Measurements from ENCODE around the gene PDGFC. TPM values are rescaled to one million over a fixed set of nuclear protein-coding genes. Genes with fewer than 3 reads are reported as not detected.

PDGFC gene
- total and polyA plus RNA-seq, 8 donors: 4.9 to 39.8 (median 10.8) TPM

DNA sequence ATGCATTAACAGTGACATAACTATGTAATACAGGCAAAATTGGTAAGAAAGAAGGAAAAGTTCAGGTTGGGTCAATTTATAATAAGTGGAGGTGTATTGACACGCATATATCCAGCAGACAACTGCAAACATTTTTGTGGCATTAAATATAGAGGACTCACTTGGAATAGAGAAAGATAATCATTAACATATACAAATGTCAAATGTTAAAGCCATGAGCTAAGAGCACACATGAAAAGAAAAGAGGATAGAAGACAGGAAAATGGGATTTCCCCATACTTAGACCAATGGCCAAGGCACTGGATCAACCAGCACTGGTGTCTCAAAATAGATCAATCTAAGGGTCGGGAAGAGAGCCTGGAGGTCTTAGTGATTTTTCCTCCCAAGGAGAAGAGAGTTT is 187.6 kb downstream of the PDGFC start:
- Histone ChIP-seq H3K4me1 (peaks cover 0 to 9% (median 2%) of the 10 kb centered on the region in 4 donors), H3K4me3 (no peak overlapping the region), H3K27ac (no peak overlapping the region), H3K36me3 (no peaks in the 10 kb centered on the region), H3K9me3 (no peaks in the 10 kb centered on the region), H3K27me3 (no peaks in the 10 kb centered on the region)
- TF ChIP-seq EP300 (IDR thresholded peaks at IDR 0.05) (no peak), POLR2AphosphoS5 (IDR thresholded peaks at IDR 0.05) (no peak), POLR2A (IDR thresholded peaks at IDR 0.05) (no peak)
- TF ChIP-seq, protein P1, sequence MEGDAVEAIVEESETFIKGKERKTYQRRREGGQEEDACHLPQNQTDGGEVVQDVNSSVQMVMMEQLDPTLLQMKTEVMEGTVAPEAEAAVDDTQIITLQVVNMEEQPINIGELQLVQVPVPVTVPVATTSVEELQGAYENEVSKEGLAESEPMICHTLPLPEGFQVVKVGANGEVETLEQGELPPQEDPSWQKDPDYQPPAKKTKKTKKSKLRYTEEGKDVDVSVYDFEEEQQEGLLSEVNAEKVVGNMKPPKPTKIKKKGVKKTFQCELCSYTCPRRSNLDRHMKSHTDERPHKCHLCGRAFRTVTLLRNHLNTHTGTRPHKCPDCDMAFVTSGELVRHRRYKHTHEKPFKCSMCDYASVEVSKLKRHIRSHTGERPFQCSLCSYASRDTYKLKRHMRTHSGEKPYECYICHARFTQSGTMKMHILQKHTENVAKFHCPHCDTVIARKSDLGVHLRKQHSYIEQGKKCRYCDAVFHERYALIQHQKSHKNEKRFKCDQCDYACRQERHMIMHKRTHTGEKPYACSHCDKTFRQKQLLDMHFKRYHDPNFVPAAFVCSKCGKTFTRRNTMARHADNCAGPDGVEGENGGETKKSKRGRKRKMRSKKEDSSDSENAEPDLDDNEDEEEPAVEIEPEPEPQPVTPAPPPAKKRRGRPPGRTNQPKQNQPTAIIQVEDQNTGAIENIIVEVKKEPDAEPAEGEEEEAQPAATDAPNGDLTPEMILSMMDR (IDR thresholded peaks at IDR 0.05): no peak
- WGBS, 5 donors: 91 to 99% (median 97%) methylated on average over 2 of the region's 2 CpGs
- DNase-seq: no peak
- intact Hi-C loops (cut with DNase I; ENCODE audit: low total_unique reads): no loop called here

DNA sequence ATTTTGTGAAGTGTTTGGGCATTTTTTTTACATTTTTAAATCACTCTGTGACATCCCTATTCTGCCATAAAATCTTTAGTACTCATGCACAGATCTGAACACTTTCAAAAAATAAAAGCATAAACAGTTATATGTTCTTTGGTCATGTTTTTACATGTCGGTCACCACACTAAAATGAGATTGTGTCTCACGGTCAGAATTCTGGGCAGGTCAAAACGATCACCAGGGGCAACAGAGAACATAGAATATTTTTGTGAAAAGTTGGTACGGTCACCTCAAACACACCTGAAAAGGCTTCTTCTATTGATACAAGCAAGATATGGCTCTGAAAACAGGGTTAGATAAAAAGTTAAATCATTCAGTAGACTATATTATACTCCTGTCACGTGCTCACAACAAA is 189.1 kb downstream of the PDGFC start:
- Histone ChIP-seq H3K4me3 (no peak overlapping the region), H3K36me3 (no peaks in the 10 kb centered on the region), H3K27ac (no peak overlapping the region), H3K9me3 (no peaks in the 10 kb centered on the region), H3K27me3 (no peaks in the 10 kb centered on the region), H3K4me1 (peaks cover 0 to 15% (median 7%) of the 10 kb centered on the region in 4 donors)
- no peak for DNase-seq
- TF ChIP-seq, protein P1 (IDR thresholded peaks at IDR 0.05): no peak
- TF ChIP-seq POLR2A (IDR thresholded peaks at IDR 0.05): no peak
- TF ChIP-seq POLR2AphosphoS5 (IDR thresholded peaks at IDR 0.05): no peak
- TF ChIP-seq EP300 (IDR thresholded peaks at IDR 0.05): no peak
- intact Hi-C loops (cut with DNase I; ENCODE audit: low total_unique reads): no loop called here
- WGBS, 5 donors: 88 to 95% (median 94%) methylated on average over 5 of the region's 5 CpGs

DNA sequence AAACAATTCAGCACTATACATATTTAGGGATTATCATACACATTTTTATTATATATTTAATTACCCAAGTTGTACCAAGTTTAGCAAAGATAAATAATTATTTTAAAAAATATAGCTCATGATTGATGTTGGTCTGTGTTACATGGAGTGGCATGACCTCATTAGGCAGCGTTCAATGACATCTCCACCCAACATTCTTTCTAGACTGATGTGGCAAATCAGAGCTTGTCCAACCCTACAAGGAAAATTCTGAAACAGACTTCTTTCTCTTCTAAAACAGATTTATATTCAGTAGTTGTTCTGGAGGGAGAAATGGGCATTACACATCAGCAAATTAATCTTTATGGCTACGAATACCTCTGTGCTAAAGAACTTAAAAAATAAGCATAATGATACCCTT is 189.7 kb downstream of the PDGFC start:
- Histone ChIP-seq H3K4me1 (peaks cover 0 to 15% (median 7%) of the 10 kb centered on the region in 4 donors), H3K9me3 (no peaks in the 10 kb centered on the region), H3K27me3 (no peaks in the 10 kb centered on the region), H3K27ac (no peak overlapping the region), H3K4me3 (no peak overlapping the region), H3K36me3 (no peaks in the 10 kb centered on the region)
- intact Hi-C loops (cut with DNase I; ENCODE audit: low total_unique reads): no loop called here
- 65 to 90% (median 89%) methylated on average over 2 of the region's 2 CpGs for WGBS, 5 donors
- DNase-seq: no peak
- TF ChIP-seq POLR2A (IDR thresholded peaks at IDR 0.05) (no peak), POLR2AphosphoS5 (IDR thresholded peaks at IDR 0.05) (no peak)
- TF ChIP-seq, protein P1 (IDR thresholded peaks at IDR 0.05): no peak

DNA sequence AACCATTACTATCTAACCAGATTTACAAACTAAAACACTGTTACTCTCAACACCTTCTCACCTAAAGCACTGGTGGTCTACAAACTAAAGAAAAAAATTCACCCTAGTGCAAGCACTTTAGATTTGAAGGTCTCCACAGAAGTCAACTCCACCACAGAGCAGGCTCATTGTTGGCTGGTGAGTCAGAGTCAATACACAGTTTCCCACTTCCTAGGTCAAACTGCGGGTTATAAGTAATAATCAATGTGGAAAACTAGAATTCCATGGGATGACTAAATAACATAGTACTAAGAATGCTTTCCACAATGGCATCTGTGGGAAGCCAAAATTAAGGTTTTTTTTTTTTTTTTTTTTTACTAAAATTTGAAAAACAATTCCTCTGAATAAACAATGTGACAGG is 191.8 kb downstream of the PDGFC start:
- H3K27ac ChIP-seq: no peak overlapping the region
- peaks cover 0 to 22% (median 8%) of the 10 kb centered on the region in 4 donors for H3K4me1 ChIP-seq
- no peak overlapping the region for H3K4me3 ChIP-seq
- TF ChIP-seq EP300 (IDR thresholded peaks at IDR 0.05): no peak
- TF ChIP-seq, protein P1 (IDR thresholded peaks at IDR 0.05): no peak
- TF ChIP-seq POLR2A (IDR thresholded peaks at IDR 0.05): no peak
- TF ChIP-seq POLR2AphosphoS5 (IDR thresholded peaks at IDR 0.05): no peak
- H3K9me3 ChIP-seq: no peaks in the 10 kb centered on the region
- H3K27me3 ChIP-seq: no peaks in the 10 kb centered on the region
- H3K36me3 ChIP-seq: no peaks in the 10 kb centered on the region
- WGBS, 5 donors: 74 to 93% (median 91%) methylated on average over 1 of the region's 1 CpG
- intact Hi-C loops (cut with DNase I; ENCODE audit: low total_unique reads): no loop called here
- DNase-seq: no peak

Measured in stomach (tissue), 9 donors.